Fibroblast of peridontal ligament (primary cell): ENCODE measurements around the gene PRKAR1B.

Experiments
- DNase-seq: peaks from one replicate; pipeline ENCODE4 v3.0.0-alpha.2; 2010; ENCODE audit errors: extremely low read depth

The PRKAR1B gene

DNA sequence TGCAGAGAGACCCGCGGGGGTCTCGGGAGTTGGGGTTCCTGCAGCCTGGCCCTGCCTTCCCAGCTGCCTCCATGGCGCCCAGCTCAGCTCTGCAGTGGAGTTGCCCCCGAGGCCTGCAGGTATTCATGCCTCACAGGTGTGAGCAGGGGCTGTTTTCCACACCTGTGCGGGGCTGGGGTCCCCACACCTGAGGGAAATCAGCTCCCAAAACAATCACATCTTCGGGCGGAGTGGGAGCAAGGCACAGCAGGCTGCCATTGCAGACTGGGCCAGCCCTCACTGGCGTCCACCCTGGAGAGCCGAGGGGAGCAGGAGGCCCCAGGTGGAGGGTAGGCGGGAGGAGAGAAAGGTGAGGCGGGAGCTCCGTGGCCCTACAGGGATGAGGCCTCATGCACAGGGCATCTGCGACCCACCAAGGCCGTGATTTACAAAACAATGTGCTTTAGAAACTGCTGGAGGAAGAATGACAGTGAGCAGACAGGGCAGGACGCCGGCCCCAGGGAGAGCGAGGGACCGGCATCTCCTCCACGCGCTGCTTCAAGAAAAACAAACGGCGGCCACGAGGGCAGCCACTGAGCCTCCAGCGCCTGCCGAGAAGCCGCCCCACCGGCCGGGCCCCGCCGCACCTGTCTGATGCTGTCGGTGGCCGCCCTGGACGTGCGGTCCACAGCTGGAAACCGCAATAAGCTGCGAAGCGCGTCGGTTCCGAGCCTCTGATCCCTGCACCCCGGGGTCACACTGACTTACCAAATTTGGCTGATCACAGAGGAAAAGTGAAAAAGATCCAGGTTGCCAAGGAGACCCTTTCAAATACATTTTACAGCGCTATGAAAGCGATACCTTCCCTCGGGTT is 154.4 kb downstream of the PRKAR1B start:
- DNase-seq, result no peak

DNA sequence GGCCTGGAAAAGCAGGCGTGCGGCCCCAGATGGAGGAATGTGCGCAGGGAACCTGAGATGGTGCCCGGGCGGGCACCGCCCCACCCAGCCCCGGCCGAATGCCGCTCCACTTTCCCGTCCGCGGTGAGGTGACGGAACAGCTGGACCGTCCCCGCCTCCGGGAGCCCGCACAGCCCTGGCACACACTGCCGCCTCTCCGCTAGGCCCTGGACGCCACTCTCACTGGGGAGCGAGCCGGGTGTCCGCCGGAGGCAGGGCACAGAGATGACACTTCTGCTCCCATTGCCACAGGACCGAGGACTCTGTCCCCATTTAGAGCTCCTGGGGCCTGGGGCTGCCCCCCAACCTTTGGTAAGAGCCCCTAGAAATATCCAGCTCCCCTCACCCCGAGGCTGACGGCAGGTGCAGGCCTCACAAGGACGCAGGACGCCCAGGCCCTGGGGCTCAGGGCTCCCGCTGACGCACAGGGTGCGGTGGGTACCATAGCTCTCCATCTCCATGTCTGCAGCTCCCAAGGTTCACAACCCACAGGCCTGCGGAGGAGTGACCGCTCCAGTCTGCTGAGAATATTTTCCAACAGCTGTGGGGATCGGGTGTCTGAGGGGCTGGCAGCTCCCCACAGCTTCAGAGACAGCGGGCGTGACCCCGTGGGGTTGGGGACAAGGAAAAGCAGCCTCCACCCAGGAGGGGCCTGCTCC is 155.2 kb downstream of the PRKAR1B start:
- no peak for DNase-seq

DNA sequence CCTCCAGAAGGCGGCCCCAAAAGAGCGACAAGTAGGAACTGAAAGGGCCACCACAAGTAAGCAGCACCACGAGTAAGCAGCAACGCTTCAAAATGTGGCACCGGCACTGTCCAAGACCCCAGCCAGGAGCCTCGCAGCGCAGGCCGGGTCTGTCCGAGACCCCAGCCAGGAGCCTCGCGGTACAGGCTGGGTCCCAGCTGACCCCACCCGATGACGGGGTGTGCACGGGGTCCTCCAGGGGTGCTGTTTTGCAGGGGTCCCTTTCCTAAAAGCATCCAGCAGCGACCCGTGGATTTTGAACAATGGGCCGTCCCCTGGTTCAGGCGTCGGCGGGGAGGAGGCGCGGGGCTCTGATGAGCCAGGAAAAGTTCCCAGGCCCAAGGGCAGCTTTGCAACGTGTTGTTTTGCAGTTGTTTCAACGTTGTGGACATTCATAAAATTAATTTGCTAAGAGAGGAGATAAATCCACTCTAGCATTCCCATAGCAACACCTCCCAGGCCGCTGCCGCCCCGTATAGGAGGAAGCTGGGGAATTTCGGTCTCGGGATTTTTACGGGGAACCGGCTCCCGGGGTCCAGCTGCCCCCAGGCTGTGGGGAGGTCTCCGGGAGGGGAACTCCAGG is 155.9 kb downstream of the PRKAR1B start:
- no peak for DNase-seq

DNA sequence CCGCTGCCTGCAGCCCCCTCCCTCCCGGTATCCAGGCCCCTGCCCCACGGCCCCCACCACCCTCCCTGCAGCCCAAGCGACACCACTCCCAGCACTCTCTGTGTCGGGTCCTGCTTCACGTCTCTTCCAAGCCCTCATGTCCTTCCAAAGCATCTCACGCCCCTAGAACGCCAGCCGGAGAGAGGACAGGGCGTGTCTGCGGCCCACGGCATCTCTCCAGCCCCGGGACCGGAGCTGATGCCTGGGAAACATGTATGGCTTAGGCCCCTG is 156.3 kb downstream of the PRKAR1B start:
- DNase-seq, result no peak

DNA sequence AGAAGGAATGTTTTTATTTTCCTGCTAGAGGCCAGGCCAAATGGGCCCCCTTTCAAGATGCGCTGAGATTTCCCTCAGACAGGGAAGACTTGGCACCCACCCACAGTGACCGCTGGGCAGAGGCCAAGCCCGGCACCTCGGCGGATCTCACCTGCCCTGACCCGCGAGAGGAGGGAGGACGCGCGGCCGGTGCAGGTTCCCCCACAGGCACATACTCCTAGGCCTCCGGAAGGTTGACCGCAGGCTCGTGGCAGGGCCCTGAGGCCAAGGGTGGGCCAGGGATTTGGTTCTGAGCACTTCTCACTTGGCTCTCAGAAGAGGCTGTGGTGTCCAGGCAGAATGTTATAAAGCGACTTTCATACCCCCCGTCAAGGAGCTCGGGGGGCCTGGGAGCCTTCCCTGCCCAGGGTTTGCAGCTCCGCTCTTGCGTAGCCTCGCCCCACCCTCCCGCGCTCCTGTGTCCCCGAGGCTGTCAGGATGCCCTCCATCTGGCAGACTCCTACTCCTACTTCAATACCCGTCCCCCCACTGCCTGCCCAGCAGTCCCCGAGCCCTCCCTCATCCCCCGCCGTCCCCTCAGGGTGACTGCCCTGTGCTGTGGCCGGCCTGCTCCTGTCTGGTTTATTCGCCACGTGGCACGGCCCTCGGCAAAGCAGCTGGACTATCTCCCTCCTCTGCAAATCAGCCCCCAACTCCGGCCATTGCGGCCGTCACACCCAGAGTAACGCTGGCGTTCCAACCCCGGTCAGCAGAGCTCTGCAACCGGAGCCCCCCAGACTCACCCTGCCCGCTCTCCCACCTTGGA is 156.9 kb downstream of the PRKAR1B start:
- DNase-seq, result no peak

DNA sequence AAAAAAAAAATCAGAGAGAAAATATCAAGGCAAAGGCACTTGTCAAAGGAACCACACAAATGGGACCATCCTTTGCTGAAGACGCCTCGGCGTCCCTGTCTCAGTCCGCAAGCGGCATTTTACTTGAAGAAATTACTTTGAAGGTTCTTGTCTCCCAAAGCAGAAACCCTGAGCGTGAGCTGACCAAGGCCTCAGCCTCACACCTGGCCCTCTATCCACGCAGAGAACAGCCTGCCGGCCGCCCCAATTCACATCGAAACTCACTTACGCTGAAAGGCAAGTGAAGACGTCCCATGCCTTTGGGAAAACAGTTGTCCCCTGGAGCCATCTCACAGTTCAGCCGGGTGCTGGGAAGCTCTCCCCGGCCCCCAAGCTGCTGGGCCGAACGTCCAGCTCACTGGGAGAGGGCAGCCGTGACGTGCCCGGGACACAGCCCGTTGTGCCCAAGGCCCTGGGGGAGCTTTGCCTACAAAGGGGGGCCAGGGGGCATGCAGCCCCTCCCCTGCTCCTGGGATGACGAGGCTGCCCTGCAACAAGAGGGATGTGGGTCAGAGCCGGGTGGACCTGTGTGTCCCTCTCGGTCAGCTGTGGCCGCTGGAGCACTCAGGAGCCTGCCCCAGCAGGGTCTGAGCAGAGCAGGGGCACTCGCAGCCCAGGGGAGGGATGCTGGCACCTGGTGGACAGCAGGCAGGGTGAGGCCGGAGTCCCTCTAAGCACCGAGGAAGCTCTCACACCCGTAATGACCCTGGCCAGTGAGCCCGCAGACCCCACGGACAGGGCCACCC is 157.8 kb downstream of the PRKAR1B start:
- no peak for DNase-seq

DNA sequence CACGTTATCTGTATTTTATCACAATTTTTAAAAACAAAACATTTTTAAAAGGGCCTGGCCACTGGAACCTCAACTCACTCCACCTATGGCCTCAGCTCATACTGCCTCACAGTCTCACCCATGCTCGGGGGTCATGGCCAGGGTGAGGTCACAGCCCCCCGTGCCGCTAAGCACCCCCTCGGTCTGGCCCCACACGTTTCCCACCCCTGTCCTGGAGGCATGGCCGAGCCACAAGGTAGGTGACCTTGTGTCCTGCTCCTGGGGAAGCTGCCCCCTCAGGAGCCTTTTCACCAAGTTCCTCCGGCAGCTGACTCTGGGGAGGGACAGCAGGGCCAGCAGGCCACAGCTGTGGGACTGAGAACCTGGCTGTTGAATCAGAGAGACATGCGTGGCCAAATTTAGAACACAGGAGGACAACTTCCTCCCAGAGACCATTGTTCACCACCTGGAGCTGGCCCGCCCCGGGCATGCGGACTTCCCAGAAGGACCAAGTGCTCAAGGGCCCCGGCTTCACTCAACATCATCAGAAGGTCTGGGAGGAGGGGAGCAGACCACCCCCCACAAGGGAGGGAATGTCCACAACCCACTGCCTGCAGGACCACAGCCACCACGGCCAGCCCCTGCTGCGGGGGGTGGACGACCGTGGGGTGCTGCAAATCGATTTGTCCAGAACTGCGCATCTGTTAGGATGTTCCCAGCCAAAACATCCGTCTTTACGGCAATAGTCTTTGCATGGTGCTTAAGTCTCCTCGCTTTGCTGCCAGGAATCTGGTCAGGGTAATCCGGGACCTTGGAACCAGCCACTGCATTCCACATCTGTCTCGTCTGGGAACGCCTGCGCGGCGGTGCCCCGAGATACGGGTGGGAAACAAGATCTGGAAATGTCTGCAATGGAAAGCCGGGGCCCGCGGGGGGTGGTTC is 158.8 kb downstream of the PRKAR1B start:
- peak; percentile 41 for DNase-seq

DNA sequence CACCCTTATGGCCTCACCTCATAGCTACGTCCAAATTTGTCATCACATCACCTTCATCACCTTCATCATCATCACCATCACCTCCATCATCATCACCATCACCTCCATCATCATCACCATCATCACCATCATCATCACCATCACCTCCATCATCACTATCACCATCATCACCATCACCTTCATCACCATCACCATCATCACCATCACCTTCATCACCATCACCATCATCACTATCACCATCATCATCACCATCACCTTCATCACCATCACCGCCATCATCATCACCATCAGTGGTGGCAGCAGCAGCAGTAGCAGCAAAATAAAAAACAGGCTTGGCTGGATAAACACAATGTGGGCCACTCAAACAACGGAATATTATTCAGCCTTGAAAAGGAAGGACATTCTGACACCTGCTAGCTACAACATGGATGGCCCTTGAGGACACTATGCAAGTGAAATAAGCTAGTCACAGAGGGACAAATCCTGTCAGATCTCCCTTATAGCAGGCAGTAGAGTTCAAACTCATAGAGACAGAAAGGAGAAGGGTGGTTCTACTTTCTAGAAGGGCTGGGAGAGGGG is 159.7 kb downstream of the PRKAR1B start:
- DNase-seq, result no peak

DNA sequence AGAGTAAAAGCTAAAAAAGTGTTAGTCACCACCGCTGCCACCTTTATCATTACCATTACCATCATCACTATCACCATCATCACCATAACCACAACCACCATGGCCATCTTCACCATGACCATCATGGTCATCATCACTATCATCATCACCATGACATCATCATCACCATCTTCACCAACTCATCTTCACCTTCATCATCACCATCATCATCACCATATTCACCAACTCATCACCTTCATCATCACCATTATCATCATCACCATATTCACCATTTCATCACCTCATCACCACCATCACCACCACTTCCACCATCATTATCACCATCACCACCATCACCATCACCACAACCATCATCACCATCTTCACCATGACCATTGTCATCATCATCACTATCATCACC is 161.0 kb downstream of the PRKAR1B start:
- no peak for DNase-seq

DNA sequence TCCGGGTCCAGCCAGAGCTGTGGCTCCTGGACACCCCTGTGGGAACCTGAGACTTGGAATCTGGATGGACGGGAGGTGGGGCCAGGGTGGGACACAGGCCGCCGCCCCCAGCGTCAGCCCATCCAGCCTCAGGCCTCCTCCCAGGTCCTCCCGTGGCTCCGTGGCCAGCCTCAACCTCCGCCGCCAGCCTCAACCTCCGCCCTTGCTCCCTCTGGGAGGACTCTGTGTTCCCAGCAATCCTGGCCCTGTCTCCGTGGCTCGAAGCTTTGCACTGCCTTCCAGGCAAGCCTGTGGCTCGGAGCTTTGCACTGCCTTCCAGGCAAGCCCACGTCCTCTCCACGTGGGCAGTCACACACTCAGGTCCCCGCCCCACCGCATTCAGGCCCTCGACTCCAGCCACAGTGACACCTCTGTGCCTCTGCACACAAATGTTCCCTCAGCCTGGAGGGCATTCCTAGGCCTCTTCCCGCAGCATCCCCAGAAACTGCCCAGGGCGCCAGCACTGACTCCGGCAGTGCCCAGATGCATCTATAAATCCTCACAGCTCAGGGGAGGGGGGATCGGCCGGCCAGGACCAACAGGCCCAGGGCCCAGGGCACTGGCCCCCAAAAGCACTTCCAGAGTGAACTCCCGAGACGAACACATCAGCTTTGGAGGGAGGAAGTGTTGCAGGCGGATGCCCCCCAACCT is 162.8 kb downstream of the PRKAR1B start:
- DNase-seq, result no peak

DNA sequence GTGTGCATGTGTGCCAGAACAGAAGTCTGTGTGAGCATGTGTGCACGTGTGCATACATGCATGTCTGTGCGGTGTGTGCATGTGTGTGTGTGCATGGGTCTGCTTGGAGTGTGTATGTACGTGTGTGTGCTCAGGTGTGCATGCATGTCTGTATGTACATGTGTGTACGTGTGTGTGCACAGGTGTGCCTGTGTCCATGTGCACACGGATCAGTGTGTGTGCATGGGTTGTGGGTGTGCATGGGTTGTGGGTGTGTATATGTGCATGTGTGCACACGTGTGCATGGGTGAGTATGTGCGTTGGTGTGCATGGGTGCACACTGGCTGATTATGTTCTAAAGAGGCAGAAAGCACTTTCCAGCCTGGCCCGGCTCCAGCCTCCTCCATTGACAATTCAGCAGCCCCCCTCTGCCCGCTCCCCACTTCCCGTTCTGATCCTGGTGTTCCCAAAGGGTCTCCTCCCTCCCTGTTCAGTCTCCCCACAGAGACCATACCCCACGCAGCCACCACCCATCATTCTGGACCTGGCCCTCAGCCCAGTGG is 163.4 kb downstream of the PRKAR1B start:
- DNase-seq, result no peak

DNA sequence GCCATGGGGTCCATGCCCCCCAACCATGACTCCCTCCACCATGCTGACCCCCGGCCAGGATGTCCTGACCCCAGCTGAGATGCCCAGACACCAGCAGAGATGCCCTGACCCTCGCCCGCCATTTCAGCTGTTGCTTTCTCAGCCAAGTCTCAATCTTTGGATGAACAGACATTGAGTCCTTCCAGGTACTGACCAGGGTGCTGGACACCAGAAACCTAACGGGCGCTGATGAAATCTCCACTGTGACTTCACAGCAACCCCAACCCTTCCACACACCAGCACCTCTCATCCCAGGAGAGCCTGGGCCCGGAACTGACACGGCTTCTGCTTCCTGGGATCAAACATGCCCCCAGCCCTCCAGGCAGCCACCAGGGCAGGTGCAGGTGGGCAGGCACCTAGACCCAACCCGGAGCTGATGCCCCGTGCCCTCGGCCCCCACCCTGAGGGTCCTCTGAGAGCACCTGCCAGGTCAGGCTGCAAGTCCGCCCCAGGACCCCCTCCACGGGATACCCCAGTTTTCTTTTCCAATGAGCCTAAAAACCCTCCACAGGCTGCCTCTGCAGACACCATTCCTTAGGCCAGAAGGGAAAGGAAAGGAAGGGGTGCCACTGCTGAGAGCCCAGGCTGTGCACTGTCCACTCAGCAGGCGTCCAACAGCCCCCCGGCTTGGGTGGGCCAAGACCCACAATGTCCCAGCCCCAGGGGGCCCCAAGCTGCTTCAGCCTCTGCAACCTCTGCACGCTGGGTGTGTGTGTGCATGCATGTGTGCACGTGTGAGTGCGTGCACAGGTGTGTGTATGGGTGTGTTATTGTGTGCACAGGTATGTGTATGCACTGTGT is 164.1 kb downstream of the PRKAR1B start:
- DNase-seq, result no peak

DNA sequence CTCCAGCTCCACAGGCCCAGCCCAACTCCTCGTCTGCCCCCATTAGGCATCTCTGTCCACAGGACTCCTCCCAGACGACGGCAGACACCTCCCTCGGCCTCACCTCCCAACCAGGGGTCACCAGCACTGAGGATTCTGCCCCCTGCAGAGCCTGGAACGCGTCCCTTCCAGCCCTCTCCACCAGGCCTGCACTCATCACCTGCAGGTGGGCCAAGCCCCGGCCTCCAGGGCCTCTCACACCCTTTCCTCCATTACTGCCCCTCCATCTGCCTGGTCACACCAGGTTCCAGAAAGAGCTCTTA is 164.8 kb downstream of the PRKAR1B start:
- DNase-seq, result no peak

DNA sequence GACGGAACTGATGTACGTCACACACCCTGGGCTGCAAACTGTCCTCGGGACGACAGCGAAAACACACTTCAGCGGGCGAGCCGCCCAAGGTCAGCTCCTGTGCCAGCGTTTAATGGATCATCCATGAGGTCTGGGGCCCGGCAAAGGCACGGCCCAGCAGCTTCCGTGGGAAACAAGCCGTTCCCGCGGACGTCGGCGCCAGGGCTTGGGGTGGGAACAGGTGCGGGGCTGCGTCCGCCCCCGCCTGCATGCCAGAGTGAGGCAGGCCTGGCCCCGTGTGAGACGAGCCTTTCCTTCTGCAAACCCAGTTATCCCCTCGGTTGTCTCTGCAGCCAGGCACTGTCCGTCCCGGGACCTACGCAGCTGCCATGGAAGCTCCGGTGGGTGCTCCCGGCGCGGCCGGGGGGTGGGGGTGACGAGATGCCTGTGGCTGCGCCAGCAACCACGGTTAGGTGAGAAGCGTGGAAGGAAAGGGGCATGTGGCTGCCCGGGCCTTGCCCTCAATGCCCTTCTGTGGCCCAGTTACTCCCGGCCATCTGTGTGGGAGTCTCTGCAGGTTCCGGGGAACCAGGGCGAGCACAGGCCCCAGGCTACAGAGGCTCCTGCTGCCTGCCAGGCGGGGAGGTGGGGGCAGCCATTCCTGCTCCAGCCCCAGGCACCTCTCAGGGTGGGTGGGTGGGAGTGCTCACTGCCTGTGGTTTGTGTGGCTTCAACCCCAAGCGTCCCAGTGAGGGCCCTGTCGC is 165.3 kb downstream of the PRKAR1B start:
- DNase-seq, result no peak

DNA sequence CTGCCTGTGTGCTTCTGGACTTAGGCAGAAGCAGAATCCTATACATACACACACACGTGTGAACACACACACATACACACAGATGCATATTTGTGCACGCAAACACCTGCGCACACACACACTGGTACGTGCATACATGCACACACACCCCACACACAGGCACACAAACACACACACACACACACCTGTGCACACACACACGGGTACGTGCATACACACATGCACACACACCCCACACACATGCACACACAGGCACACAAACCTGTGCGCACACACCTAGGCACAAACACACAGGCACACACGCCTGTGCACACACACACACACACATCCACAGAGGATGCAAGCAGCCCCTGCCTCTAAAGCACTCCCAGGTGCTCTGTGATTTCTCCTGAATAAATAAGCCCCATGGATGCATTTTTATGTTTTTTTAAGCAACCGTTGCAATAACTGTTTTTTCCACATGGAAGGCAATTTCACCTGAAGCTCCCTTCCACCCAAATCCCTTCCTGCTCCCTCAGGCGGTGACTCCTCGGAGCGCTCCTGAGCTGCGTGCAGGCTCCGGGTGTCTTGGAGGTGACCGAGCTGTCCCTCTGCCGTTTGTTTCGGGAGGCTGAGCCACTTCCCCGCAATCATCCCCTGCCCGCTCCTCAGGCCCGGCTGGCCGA is 166.0 kb downstream of the PRKAR1B start:
- DNase-seq, result no peak

DNA sequence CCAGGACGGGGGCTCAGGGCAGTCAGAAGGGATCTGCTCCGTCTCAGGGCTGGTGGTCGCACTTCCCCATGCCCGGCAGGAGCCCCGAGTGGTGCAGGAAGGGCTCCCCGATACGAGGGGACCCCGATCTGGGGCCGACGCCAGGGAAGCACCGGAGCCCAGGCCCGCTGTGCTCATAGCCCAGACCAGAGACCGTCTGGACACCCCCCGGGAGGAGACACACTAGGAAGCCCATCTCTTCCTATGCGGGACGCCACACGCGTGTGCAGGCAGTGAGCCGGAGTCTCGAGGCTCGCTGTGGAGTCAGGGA is 167.7 kb downstream of the PRKAR1B start:
- DNase-seq, result no peak

DNA sequence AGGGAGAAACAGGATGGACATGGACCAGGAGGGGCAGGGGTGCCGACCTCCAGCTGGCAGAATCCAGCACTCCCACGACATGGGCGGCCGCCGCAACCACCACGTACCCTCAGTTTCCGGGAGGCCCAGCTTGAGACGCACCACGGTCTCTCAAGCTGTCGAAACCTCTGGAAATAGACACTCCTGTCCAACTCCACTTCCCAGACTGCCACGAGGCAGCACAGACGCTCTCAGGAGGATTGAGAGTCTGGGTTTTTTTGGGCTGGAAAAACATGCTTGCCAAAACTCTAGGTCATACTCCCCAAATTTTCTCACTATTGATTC is 169.6 kb downstream of the PRKAR1B start:
- no peak for DNase-seq
